ENCODE data around the gene FJX1. TPM values are rescaled to one million over a fixed set of nuclear protein-coding genes. Genes with fewer than 3 reads are reported as not detected.

The FJX1 gene
- total and polyA plus RNA-seq, 4 donors = 0.46 to 3.0 (median 1.1) TPM

DNA sequence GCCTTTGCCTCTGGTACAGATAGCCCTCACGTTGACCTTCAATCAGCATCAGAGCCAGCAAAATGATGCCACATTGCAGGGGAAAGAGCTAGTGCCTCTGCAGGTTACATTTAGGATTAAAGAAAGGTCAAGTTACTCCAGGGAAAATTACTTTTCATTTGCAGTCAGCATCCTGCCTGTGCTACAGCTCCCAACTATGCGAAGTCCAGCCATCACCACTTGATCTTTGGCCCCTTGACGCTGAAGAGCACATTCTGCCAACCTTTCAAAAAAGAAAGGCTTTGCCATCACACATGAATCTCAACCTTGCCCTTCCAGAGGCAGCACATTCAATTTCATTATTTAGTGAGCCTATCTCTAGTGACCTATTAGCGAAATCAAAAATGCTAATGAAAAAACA lies 11.3 kb downstream of the FJX1 start:
- no peaks in the 10 kb centered on the region for H3K27me3 ChIP-seq (ENCODE audit: control insufficient read depth in 4 of 4, insufficient read depth in 4 of 4, low read length in 3 of 4)
- H3K9ac ChIP-seq (ENCODE audit: low read depth in 1 of 2, low read length in 2 of 2) = no peak overlapping the region
- no peaks in the 10 kb centered on the region for H3K9me3 ChIP-seq (ENCODE audit: control insufficient read depth in 4 of 4, low read length in 3 of 4)
- DNase-seq (ENCODE audit: low spot score) = no peak
- TF ChIP-seq EGR1 (IDR thresholded peaks at IDR 0.05; ENCODE audit: low read depth in 2 of 2) (no peak), RAD21 (IDR thresholded peaks at IDR 0.05) (peak in 1 of 2 donors; percentile 6), HNF4A (conservative IDR thresholded peaks at IDR 0.05) (peak; percentile 59 to 69)
- no peaks in the 10 kb centered on the region for H3K4me1 ChIP-seq (ENCODE audit: control insufficient read depth in 4 of 4, insufficient read depth in 4 of 4, low read length in 3 of 4)
- no peaks in the 10 kb centered on the region for H3K36me3 ChIP-seq (ENCODE audit: control insufficient read depth in 4 of 4, insufficient read depth in 3 of 4, low read depth in 1 of 4, low read length in 3 of 4)
- no peak overlapping the region for H3K4me3 ChIP-seq (ENCODE audit: low read depth in 1 of 3, low read length in 3 of 3)
- H3K27ac ChIP-seq (ENCODE audit: low read depth in 1 of 2, low read length in 2 of 2) = no peak overlapping the region
- 52% methylated on average over 4 of the region's 4 CpGs for WGBS

GRCh38 chr11:35629914-35630313 lies 11.7 kb downstream of the FJX1 start:
- no peak for TF ChIP-seq CTCF (IDR thresholded peaks at IDR 0.05; ENCODE audit: low read depth, low read length, missing input control)
- no peak for TF ChIP-seq SP1 (IDR thresholded peaks at IDR 0.05)
- TF ChIP-seq, protein P1, sequence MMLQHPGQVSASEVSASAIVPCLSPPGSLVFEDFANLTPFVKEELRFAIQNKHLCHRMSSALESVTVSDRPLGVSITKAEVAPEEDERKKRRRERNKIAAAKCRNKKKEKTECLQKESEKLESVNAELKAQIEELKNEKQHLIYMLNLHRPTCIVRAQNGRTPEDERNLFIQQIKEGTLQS (IDR thresholded peaks at IDR 0.05) = no peak
- TF ChIP-seq REST (IDR thresholded peaks at IDR 0.05) = no peak
- H3K36me3 ChIP-seq (ENCODE audit: control insufficient read depth in 4 of 4, insufficient read depth in 3 of 4, low read depth in 1 of 4, low read length in 3 of 4) = no peaks in the 10 kb centered on the region
- H3K9ac ChIP-seq (ENCODE audit: low read depth in 1 of 2, low read length in 2 of 2) = no peak overlapping the region
- H3K4me3 ChIP-seq (ENCODE audit: low read depth in 1 of 3, low read length in 3 of 3) = no peak overlapping the region
- no peak overlapping the region for H3K27ac ChIP-seq (ENCODE audit: low read depth in 1 of 2, low read length in 2 of 2)
- no peaks in the 10 kb centered on the region for H3K4me1 ChIP-seq (ENCODE audit: control insufficient read depth in 4 of 4, insufficient read depth in 4 of 4, low read length in 3 of 4)
- no peaks in the 10 kb centered on the region for H3K9me3 ChIP-seq (ENCODE audit: control insufficient read depth in 4 of 4, low read length in 3 of 4)
- DNase-seq (ENCODE audit: low spot score) = no peak
- WGBS = 85% methylated on average over 6 of the region's 6 CpGs
- no peaks in the 10 kb centered on the region for H3K27me3 ChIP-seq (ENCODE audit: control insufficient read depth in 4 of 4, insufficient read depth in 4 of 4, low read length in 3 of 4)

DNA sequence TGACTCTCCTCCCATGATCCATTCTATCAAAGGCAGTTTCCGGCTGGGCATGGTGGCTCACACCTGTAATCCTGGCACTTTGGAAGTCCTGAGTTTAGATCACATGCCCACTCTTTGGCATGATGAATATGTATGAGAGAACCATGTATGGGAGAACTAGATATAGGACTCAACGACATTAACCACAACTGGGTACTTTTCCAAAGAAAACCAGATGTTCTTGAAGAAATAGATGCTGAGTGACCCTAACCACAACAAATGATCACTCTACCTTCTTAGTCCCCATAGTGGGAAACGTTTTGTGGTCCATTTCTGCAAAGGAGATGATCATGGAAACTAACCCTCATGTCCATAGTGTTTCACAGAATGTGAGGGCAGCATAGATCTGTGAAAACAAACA lies 13.6 kb downstream of the FJX1 start:
- Histone ChIP-seq H3K9me3 (ENCODE audit: control insufficient read depth in 4 of 4, low read length in 3 of 4) (no peaks in the 10 kb centered on the region), H3K27ac (ENCODE audit: low read depth in 1 of 2, low read length in 2 of 2) (no peak overlapping the region), H3K27me3 (ENCODE audit: control insufficient read depth in 4 of 4, insufficient read depth in 4 of 4, low read length in 3 of 4) (no peaks in the 10 kb centered on the region), H3K9ac (ENCODE audit: low read depth in 1 of 2, low read length in 2 of 2) (no peak overlapping the region), H3K4me3 (ENCODE audit: low read depth in 1 of 3, low read length in 3 of 3) (no peak overlapping the region), H3K4me1 (ENCODE audit: control insufficient read depth in 4 of 4, insufficient read depth in 4 of 4, low read length in 3 of 4) (no peaks in the 10 kb centered on the region), H3K36me3 (ENCODE audit: control insufficient read depth in 4 of 4, insufficient read depth in 3 of 4, low read depth in 1 of 4, low read length in 3 of 4) (no peaks in the 10 kb centered on the region)
- DNase-seq (ENCODE audit: low spot score) = no peak
- TF ChIP-seq YY1 (IDR thresholded peaks at IDR 0.05) = no peak
- WGBS = 66% methylated on average over 3 of the region's 3 CpGs

Measured in liver (tissue), 9 donors.